Activated naive CD8-positive, alpha-beta T cell treated with anti-CD3 and anti-CD28 coated beads for 36 hours (primary cell): ENCODE results near the gene TOB1. TPM values are rescaled to one million over a fixed set of nuclear protein-coding genes. Genes with fewer than 3 reads are reported as not detected.
"Not testable (repeated sequence)": the region's sequence is repeated elsewhere in the genome, so short reads cannot be mapped to it uniquely, and the experiment has no call there.

ENCODE experiments used
- DNase-seq: peaks from one replicate; pipeline ENCODE4 v3.0.0; 2021
- H3K27ac Mint-ChIP-seq: one replicate; pipeline ENCODE4 v1.8.0; 2022; ENCODE audit warnings: mild to moderate bottlenecking, moderate library complexity, mixed read lengths
- H3K27me3 Mint-ChIP-seq: one replicate; pipeline ENCODE4 v1.8.0; 2022; ENCODE audit warnings: mild to moderate bottlenecking, mixed read lengths
- H3K36me3 Mint-ChIP-seq: one replicate; pipeline ENCODE4 v1.8.0; 2021; ENCODE audit warnings: mild to moderate bottlenecking, mixed read lengths
- H3K4me1 Mint-ChIP-seq: one replicate; pipeline ENCODE4 v1.8.0; 2021; ENCODE audit warnings: mixed read lengths
- H3K4me3 Mint-ChIP-seq: one replicate; pipeline ENCODE4 v1.8.0; 2022; ENCODE audit warnings: mild to moderate bottlenecking, moderate library complexity, mixed read lengths
- H3K9me3 Mint-ChIP-seq: one replicate; pipeline ENCODE4 v1.8.0; 2022; ENCODE audit warnings: mixed read lengths
- total RNA-seq, 2 experiments: library from RNA; stranded (reverse); gene quantifications; one replicate each; pipeline ENCODE4 v1.2.3, GENCODE V29; 2021

The TOB1 gene
- total RNA-seq, 2 experiments from 2014 or later: 40.1 to 44.9 TPM

DNA sequence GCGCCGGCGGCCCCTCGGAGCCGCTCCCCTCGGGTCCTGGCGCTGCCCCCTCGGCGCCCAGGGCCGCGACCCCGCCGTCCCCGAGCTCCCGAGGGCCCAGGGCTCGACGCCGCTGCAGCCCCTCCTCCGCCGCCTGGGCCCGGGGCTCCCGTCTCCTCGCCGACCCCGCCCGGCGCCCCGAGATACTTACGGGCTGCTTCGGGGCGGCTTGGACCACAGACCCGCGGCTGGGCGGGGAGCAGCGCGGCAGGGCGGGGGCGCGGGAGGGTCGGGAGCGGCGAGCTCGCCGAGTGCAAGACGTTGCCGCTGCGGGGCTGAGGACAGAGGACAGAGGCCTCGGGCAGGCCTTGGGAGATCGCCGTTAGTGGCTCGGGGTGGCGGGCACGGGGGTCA lies 290 bp downstream of the TOB1 start:
- DNase-seq: no peak

DNA sequence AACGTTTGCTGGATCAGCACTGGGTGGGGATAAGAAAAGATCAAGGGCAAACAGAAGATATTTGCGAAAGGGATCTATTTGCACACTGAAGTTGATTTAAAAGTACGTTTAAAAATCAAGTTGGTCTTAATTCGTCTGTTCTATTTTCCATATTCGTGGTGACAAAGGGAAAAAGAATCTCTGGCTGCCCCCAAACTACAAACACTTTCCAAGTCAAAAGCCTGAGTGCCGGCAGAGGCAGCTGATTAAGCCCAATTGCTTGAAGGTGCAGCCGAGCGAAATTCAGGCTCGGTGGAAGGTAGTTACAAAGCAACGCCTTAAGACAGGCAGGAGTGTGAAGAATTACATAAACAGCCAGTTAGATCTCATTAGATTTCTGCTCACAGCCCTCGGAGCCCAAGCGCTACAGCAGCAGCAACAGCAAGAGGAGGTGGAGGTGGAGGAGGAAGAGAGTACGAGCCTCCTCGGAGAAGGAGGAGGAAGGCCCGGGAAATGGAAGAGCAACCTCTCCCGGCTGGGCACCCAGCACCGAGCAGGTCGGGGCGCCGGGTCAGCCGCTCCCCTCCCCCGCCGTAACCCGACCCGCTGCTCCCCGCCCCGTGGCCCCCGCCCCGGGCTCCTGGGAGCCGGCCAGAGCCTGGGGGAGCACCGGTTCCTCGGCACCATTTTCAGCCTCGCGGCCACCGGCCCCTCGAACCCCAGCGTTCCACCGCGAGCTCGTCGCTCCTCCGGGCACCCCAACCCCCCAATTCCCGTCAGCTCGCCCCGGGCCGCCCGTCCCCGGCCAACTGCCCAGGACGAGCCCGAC lies 890 bp downstream of the TOB1 start:
- Mint-ChIP-seq H3K36me3 (peaks cover 16% of the 10 kb centered on the region), H3K27me3 (peaks cover 4% of the 10 kb centered on the region), H3K4me1 (peaks cover 43% of the 10 kb centered on the region), H3K9me3 (no peaks in the 10 kb centered on the region), H3K4me3 (peak overlapping the region; percentile 96), H3K27ac (peak overlapping the region; percentile 94)
- peak; percentile 54 for DNase-seq

More for the DNA sequence above, 290 bp downstream of the TOB1 start:
- H3K36me3 Mint-ChIP-seq: peaks cover 15% of the 10 kb centered on the region
- H3K27ac Mint-ChIP-seq: peak overlapping the region; percentile 97
- H3K9me3 Mint-ChIP-seq: no peaks in the 10 kb centered on the region
- H3K4me1 Mint-ChIP-seq: peaks cover 43% of the 10 kb centered on the region
- H3K27me3 Mint-ChIP-seq: peaks cover 4% of the 10 kb centered on the region
- peak overlapping the region; percentile 96 for H3K4me3 Mint-ChIP-seq

DNA sequence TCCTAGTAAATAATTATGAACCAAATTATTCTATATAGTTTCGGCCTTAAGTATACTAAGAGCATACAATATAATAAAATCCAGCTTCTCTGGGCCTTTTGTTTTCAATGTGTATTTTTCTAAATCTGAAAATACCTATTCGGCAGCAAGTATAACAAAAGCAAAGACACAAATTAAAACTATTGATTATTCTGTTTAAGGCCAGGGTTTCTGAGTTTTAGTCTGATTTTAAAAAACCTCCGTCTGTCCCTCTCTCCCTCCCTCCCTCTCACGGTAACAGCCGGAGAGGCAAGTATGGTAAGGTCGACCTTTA lies 1.5 kb downstream of the TOB1 start:
- Mint-ChIP-seq H3K9me3 (no peaks in the 10 kb centered on the region), H3K27me3 (peaks cover 4% of the 10 kb centered on the region), H3K4me1 (peaks cover 39% of the 10 kb centered on the region), H3K27ac (peak overlapping the region; percentile 94), H3K4me3 (peak overlapping the region; percentile 96), H3K36me3 (peaks cover 16% of the 10 kb centered on the region)
- no peak for DNase-seq

DNA sequence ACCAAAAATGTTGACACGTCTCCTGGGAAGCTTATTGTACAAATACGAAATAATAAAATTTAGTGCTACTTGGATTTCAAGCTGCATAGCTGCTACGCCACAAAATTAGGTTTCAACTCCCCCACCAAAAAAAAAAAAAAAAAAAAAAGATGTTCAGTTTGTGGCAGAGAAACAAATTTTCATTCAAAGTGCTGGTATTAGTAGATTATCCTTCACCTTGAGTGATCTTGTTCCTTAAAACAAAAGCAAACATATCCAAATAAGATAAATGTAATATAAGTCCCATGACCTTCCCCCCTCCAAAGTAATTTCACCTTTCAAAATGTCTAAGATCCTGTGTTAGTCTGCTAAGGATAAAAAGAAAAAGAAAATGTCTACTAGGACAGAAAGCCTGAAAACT lies 2.2 kb downstream of the TOB1 start:
- DNase-seq: no peak
- Mint-ChIP-seq H3K27me3 (peaks cover 4% of the 10 kb centered on the region), H3K36me3 (peaks cover 16% of the 10 kb centered on the region), H3K27ac (peak overlapping the region; percentile 76), H3K4me3 (peak overlapping the region; percentile 96), H3K9me3 (no peaks in the 10 kb centered on the region), H3K4me1 (peaks cover 39% of the 10 kb centered on the region)

DNA sequence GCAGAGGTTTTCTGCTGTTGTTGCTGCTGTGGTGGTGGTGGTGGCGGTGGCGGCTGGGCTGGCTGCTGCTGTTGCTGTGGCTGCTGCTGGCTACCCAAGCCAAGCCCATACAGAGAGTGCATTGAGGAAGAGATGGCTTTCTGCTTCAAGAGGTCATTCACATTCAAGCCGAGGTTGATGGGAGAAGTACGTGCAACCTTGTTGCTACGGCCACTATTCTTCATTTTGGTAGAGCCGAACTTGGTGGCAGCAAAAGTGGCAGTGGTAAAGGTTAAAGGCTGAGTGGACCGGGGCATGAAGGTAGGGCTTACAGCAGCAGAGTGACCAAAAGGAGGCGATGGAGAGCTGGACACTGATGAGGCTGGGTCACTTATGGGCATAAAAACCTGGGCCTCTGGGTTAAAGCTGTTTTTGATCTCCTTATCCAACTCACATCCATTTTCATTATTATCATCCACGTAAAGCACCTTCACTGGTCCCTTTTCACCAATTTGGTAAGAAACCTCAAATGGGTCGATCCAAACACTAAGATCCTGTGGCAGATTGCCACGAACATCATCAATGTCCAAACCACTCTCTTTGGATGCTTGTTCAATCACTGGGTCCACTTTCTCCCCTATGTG lies 2.8 kb downstream of the TOB1 start:
- peak; percentile 30 for DNase-seq
- peak overlapping the region; percentile 76 for H3K27ac Mint-ChIP-seq
- H3K4me3 Mint-ChIP-seq: peak overlapping the region; percentile 60
- peaks cover 33% of the 10 kb centered on the region for H3K4me1 Mint-ChIP-seq
- peaks cover 16% of the 10 kb centered on the region for H3K36me3 Mint-ChIP-seq
- H3K27me3 Mint-ChIP-seq: peaks cover 4% of the 10 kb centered on the region
- H3K9me3 Mint-ChIP-seq: no peaks in the 10 kb centered on the region

DNA sequence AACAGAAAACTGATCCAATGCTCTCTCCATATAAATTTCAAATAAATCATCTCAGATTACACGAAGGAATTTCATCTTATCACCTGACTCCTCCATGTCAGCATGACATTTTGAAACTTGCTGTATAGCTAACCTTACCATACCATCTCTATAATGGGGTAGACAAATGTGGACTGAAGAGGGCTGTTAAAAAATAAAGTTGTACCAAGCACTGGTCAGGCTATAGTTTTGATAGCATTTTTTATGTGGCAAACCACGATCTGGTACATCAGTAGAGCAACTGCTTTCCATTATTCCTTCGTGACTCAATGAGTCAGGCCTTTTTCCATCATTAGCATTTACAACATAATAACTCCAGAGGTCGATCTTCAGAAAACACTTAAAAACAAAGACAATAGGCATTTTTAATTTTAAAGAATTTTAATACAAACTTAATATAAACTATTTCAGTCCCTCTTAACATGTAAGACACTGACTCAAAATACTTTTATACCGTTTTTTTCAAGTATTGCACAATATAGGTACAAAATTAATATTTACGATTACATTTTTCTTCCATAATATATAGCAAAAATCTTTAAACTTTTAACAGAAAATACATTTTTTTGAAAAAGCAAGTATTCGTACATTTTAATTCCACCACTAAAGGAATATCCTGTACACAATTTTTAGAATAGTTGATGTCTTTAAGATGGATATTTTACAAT lies 4.2 kb downstream of the TOB1 start:
- peaks cover 28% of the 10 kb centered on the region for H3K4me1 Mint-ChIP-seq
- peak overlapping the region; percentile 50 for H3K4me3 Mint-ChIP-seq
- H3K27ac Mint-ChIP-seq: peak overlapping the region; percentile 76

DNA sequence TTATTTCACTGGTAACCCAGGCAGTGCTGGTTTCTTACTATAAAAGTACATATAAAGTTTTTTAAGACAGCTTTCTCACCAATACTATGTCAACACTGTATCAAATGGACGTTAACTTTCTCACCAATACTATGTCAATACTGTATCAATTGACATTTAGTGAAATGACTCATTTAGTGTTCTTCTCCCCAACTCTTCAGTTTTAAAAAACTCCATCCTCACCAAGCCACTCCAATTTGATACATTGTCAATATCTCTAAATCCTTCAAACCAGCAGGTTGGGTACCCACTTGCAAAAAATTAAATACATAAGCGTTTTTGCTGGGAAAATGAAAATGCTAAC lies 4.8 kb downstream of the TOB1 start:
- H3K4me3 Mint-ChIP-seq: no peak overlapping the region
- peaks cover 4% of the 10 kb centered on the region for H3K27me3 Mint-ChIP-seq
- DNase-seq: no peak
- peaks cover 16% of the 10 kb centered on the region for H3K36me3 Mint-ChIP-seq
- H3K4me1 Mint-ChIP-seq: peaks cover 28% of the 10 kb centered on the region
- H3K27ac Mint-ChIP-seq: peak overlapping the region; percentile 49
- H3K9me3 Mint-ChIP-seq: no peaks in the 10 kb centered on the region

More for the DNA sequence above, 4.2 kb downstream of the TOB1 start:
- Mint-ChIP-seq H3K27me3 (peaks cover 4% of the 10 kb centered on the region), H3K9me3 (no peaks in the 10 kb centered on the region), H3K36me3 (peaks cover 16% of the 10 kb centered on the region)
- no peak for DNase-seq

DNA sequence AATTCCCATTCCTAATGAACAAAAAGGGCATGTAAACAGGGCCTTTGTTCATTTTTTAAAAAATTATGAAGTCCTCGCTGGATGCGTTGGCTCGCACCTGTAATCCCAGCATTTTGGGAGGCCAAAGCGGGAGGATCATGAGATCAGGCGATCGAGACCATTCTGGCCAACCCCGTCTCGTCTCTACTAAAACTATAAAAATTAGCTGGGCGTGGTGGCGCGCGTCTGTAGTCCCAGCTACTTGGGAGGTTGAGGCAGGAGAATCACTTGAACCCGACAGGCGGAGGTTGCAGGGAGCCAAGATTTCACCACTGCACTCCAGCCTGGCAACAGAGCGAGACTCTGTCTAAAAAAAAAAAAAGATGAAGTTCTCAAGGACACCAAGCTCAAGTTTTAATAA lies 6.4 kb downstream of the TOB1 start:
- Mint-ChIP-seq H3K36me3 (peaks cover 16% of the 10 kb centered on the region), H3K4me1 (peaks cover 25% of the 10 kb centered on the region)
- not testable (repeated sequence) for DNase-seq, H3K9me3 Mint-ChIP-seq, H3K27ac Mint-ChIP-seq, H3K27me3 Mint-ChIP-seq, H3K4me3 Mint-ChIP-seq

DNA sequence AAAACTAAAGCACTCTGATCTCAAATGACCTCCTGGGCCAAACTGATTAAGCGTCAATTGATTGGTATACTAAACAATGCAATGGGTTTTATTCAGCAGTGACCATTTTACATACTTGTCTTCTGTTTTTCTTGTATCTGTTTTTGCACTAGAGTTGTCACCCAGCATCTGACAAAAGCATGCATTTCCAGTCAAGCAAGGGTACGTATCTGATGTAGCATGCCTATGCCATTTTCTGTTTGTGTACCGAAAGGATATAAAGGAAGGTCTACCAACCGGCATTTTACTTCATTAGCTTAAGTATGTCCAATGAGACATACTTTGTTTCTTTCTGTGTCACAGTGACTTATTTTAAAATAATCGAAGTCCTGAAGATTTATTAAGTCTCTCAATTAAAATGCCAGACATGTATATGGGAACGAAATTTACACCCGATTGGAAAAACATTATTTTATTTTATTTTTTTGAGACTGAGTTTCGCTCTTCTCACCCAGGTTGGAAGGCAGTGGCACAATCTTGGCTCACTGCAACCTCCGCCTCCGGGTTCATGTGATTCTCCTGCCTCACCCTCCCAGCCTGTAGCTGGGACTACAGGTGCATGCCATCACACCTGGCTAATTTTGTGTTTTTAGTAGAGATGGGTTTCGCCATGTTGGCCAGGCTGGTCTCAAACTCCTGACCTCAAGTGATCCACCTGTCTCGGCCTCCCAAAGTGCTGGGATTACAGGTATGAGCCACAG lies 7.5 kb downstream of the TOB1 start:
- H3K4me1 Mint-ChIP-seq: peaks cover 20% of the 10 kb centered on the region
- no peaks in the 10 kb centered on the region for H3K27me3 Mint-ChIP-seq
- H3K4me3 Mint-ChIP-seq: no peak overlapping the region
- peaks cover 16% of the 10 kb centered on the region for H3K36me3 Mint-ChIP-seq
- no peak overlapping the region for H3K27ac Mint-ChIP-seq
- DNase-seq: no peak
- no peaks in the 10 kb centered on the region for H3K9me3 Mint-ChIP-seq

DNA sequence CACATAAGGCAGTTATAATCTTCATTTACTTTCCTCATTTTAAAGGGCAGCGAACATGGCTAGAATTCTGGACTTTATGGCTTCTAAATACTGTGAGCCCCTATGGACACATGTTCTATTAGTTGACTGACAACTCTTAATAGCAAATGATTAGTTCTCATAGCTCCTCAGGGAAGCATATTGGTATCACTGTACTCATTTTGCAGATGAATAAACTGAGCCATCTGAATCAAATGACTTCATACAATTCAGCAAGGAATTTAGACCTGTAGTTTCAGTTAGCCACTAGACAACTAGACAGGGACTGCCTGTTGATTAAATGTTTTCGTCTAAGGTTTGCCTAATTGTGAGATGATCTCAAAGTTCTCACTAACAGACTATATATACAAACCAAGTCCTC lies 9.7 kb downstream of the TOB1 start:
- H3K27me3 Mint-ChIP-seq: no peaks in the 10 kb centered on the region
- no peak for DNase-seq
- H3K4me1 Mint-ChIP-seq: peaks cover 20% of the 10 kb centered on the region
- no peaks in the 10 kb centered on the region for H3K9me3 Mint-ChIP-seq
- peaks cover 3% of the 10 kb centered on the region for H3K36me3 Mint-ChIP-seq
- no peak overlapping the region for H3K4me3 Mint-ChIP-seq
- H3K27ac Mint-ChIP-seq: no peak overlapping the region

DNA sequence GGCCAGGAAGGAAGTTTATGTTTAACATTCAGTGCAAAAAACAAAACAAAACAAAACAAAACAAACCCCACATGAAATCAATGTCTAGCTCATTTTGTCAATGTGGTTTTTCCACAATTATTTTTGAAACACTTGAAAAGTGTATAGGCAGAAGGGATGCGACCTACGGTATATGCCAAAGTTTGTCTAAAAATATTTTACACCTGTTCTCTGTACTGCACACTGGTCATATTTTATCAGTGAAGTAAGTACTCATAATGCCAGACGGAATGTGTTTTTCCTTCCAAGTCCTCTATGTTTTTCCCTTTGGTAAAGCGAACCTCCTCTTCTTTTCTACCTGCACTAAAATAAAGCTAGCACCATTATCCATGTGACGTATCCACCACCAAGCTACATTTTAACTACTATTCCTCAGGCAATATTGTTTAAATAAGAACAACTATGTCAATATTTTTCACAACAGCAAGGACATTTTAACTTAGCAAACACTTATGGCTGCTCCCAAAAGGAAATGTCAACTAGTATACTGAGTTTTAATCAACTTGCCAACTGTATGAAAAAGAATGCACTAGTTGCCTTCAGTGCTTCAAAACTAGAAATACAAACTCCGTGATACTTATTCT lies 10.3 kb downstream of the TOB1 start:
- no peaks in the 10 kb centered on the region for H3K27me3 Mint-ChIP-seq
- no peak overlapping the region for H3K4me3 Mint-ChIP-seq
- H3K27ac Mint-ChIP-seq: no peak overlapping the region
- peaks cover 18% of the 10 kb centered on the region for H3K4me1 Mint-ChIP-seq
- H3K9me3 Mint-ChIP-seq: no peaks in the 10 kb centered on the region
- DNase-seq: no peak
- peaks cover under 1% of the 10 kb centered on the region for H3K36me3 Mint-ChIP-seq

DNA sequence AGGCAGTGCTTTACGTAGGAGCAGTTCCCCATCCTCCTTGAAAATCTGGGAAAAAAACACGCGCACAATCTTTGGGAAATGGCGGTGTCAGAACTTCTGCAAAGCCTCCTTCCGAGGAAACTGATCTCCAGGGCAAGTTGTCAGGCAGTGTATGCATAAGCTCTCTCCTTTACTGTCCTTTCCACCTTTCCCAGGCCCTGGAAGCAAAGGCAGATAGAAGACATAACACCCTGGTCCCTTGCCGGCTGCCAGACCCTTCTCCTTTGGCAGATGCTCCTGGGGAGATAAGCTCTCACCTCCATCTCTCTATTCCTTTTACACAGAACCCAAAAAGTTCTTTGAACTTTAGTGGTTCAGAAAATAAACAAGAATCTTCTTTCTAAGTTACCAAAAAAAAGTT lies 12.4 kb downstream of the TOB1 start:
- no peaks in the 10 kb centered on the region for H3K9me3 Mint-ChIP-seq
- no peak overlapping the region for H3K4me3 Mint-ChIP-seq
- no peaks in the 10 kb centered on the region for H3K27me3 Mint-ChIP-seq
- no peak overlapping the region for H3K27ac Mint-ChIP-seq
- DNase-seq: no peak
- H3K4me1 Mint-ChIP-seq: peaks cover 18% of the 10 kb centered on the region
- H3K36me3 Mint-ChIP-seq: no peaks in the 10 kb centered on the region

DNA sequence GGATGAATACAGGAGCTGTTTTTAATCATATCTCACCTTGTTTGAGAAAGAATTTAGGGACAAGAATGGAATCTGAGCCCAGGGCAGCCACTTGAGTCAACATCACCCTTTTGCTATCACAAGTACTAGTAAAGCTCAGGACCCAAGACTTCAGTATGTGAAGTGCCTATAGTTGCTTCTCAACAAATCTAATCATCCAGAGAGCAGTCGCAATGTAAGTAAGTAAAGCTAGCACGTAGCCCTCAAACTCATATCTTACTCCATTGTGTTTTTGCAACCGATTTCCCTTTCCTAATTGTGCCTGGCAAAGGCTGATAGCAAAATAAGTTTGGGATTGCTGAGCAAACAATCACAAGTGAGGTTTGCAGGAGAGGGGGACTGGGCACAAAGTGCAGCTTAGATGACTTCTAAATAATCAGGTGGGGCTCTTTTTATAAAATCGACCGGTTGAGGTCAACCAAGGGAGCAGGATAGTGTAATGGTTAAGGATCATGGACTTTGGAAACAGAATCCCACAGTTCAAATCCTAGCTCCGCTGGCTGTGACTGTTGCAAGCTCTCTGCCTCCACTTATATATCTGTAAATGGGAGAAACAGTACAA lies 13.0 kb downstream of the TOB1 start:
- Mint-ChIP-seq H3K27ac (no peak overlapping the region), H3K4me3 (no peak overlapping the region), H3K9me3 (no peaks in the 10 kb centered on the region), H3K27me3 (no peaks in the 10 kb centered on the region), H3K36me3 (no peaks in the 10 kb centered on the region), H3K4me1 (peaks cover 18% of the 10 kb centered on the region)
- DNase-seq: no peak

DNA sequence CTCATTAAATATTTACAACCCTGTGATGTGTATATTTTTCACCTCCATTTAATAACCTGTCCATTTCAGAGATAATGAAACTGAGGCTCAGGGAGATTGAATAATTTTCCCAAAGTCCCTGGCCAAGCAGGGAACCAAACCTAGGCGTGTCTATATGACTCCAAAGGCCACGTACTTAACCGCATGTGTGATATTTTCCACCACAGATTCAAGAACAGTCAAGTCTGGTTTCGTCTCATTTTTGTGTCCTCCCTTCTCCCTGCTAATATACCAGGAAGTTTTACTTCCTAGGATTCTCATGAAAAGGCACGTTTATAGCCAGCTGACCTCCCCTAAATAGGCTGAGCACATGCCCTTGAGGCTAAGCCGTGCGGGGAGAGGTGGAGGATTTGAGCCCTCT lies 15.5 kb downstream of the TOB1 start:
- Mint-ChIP-seq H3K4me1 (peaks cover 18% of the 10 kb centered on the region), H3K27me3 (no peaks in the 10 kb centered on the region), H3K27ac (no peak overlapping the region), H3K9me3 (no peaks in the 10 kb centered on the region), H3K4me3 (no peak overlapping the region), H3K36me3 (no peaks in the 10 kb centered on the region)
- DNase-seq: no peak
